Omental fat pad (tissue), 4 donors: ENCODE results near the gene VWC2L. TPM values are rescaled to one million over a fixed set of nuclear protein-coding genes. Genes with fewer than 3 reads are reported as not detected.

ENCODE experiments used
- ATAC-seq: fragments of 150-250 bp; one replicate; pipeline ENCODE4 v1.9.1; 2016; ENCODE audit warnings: mild to moderate bottlenecking, moderate library complexity; ENCODE audit not compliant: low FRiP score
- DNase-seq: peaks from one replicate; pipeline ENCODE4 v3.0.0-alpha.2; 2019; ENCODE audit warnings: low spot score
- total RNA-seq, 4 donors: library from RNA; depleted of rRNA; stranded (reverse); fragments of >200 nt; gene quantifications; one replicate each; pipeline ENCODE4 v1.1.0, GENCODE V29; 2016
- TF ChIP-seq, protein P1 (sequence below), 3 donors: fragments of 450-650 bp; IDR thresholded peaks; one replicate each; pipeline ENCODE4 v1.5.1; 2016 to 2017; ENCODE audit warnings: antibody characterized with exemption in 3 of 3, mild to moderate bottlenecking in 3 of 3, moderate library complexity in 2 of 3

VWC2L gene
- total RNA-seq, 4 donors from 2014 or later = not detected

DNA sequence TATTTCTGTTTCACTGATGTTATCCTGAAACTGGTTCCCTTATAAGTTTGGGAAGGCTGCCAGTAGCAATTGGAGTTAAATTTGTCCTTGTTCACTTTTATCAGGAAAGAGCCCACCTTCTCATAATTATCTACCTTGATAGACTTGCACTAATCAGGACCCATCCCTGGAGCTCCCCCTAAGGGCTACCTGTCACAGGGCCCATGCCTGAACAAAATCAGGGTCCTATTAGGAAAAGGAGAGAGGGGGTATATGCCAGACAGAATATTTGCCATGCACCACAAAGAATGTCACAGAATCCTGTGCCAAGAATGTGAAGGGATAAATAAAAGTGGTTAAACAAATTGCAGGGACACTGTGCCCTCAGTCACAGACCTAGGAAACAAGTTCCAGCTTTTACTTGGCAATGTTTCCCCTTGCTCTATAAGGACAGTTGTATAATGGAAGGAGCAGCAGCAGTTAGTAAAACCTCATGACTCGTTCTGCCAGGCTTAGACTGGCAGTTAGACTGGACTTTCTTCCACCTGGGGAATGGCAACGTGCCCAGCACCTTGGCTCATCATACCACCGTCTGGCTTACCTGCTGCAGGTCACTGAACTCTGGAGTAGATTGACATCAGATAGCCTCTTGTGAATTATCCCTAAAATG is 32.3 kb upstream of the VWC2L start:
- no peak for DNase-seq
- TF ChIP-seq, protein P1, sequence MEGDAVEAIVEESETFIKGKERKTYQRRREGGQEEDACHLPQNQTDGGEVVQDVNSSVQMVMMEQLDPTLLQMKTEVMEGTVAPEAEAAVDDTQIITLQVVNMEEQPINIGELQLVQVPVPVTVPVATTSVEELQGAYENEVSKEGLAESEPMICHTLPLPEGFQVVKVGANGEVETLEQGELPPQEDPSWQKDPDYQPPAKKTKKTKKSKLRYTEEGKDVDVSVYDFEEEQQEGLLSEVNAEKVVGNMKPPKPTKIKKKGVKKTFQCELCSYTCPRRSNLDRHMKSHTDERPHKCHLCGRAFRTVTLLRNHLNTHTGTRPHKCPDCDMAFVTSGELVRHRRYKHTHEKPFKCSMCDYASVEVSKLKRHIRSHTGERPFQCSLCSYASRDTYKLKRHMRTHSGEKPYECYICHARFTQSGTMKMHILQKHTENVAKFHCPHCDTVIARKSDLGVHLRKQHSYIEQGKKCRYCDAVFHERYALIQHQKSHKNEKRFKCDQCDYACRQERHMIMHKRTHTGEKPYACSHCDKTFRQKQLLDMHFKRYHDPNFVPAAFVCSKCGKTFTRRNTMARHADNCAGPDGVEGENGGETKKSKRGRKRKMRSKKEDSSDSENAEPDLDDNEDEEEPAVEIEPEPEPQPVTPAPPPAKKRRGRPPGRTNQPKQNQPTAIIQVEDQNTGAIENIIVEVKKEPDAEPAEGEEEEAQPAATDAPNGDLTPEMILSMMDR (IDR thresholded peaks at IDR 0.05) = no peak
- no peak for ATAC-seq

DNA sequence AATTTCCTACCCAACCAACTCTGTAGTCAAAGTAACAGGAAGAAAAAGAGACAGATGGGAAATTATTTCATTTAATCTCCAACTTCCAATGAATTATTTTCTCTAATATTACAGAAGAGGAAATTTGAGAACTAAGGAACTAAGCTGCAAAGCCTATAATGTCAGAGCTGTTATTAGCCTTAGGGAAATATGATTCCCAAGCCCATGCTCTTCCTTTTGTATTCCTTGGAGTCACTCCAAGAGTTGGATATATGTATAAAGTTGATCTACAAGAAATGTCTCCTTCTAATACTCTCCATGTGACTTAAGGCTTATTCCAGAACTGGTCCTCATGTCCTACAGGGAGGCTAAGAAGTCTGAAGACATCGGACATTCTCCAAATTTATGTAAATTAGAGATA is 31.6 kb upstream of the VWC2L start:
- no peak for ATAC-seq
- DNase-seq = no peak
- TF ChIP-seq, protein P1 (IDR thresholded peaks at IDR 0.05) = no peak

DNA sequence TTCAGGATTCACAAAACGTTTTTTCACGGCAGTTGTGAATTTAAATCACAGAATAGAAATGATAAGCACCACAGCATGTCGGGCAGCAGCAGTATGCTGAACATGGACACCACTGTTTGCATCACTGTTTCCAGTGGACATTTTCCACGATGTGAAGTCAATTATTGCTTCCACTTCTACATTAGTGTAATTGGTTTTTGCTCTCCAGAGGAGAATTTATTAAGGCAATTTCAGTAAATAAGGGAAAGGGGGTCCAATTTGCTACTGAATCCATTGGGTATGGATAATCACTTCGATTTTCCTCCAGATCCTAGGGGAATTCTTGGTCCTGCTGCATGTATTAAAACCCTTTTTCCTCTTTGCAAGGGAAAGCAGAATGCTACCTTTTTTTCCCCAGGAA is 30.2 kb upstream of the VWC2L start:
- TF ChIP-seq, protein P1 (IDR thresholded peaks at IDR 0.05) = no peak
- ATAC-seq = no peak
- DNase-seq = no peak

DNA sequence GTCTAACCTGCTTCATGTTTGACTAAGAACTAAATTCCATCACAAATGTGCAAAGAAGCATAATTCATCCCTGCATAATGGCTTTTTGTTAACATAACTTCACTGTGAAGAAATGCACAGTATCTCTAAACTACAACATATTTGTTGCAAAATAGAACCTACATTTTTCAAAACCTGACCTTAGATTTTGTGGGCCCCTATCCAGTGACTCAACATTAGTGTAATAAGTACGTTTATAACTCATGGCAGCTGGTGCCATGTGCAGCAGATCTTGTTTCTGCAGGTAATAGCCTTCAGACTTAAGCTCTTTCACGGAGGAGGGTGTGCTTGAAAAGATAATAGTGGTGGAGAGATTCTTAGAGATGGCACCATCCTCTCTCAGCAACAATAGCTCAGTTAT is 28.6 kb upstream of the VWC2L start:
- DNase-seq (no peak), ATAC-seq (no peak)
- TF ChIP-seq, protein P1 (IDR thresholded peaks at IDR 0.05) = no peak

DNA sequence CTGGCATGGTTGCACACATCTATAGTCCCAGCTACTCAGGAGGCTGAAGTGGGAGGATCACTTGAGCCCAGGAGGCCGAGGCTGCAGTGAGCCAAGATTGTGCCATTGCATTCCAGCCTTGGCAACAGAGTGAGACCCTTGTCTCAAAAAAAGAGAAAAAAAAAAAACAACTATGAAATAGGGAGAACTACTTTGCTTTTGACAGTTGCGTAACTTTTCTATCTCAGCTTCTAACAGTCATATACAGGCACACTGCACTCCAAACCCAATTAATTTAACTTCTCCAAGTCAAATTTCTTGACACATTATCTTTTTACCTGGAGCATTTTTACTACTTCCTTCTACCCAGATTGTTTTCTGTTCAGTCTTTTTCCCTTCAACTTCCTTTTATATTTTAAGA is 24.1 kb upstream of the VWC2L start:
- DNase-seq (no peak), ATAC-seq (no peak)
- TF ChIP-seq, protein P1 (IDR thresholded peaks at IDR 0.05) = no peak

DNA sequence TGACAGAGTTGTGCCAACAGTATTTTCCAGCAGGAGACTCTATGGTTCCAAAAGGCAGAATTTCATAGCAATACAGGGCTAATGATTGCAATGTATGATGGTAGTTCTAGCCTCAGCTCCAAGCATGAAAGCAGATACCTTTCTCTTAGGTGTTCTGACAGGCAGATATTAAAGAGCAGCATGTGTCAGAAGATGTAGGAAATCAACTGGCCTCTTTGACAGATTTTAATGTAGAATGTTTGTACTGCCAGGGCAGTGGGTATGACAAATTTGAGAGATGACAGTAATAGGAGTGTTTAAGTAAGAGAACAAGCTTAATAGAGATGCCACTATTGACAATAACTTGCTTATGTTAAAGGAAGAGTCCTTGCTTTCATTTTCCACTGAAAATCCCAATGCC is 21.5 kb upstream of the VWC2L start:
- DNase-seq (no peak), ATAC-seq (no peak)
- TF ChIP-seq, protein P1 (IDR thresholded peaks at IDR 0.05) = no peak

DNA sequence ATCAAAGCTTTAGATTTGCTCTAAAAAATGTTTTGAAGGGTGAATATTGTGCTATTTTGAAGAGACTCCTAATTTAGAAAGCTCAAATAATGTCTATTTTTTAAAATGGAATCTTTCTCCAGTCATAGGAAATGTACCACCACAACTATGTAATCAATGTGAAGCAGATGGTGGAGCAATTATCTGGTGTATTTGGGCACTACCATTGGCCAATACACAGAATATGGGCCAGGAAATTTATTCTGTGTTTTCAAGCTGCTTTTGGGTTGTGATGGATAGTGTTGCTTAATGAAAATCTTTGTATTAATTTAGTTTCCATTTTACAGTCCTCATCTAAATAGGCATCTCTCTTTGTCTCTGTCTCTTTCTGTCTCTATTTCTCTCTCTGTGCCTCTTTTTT is 17.1 kb upstream of the VWC2L start:
- no peak for DNase-seq
- TF ChIP-seq, protein P1 (IDR thresholded peaks at IDR 0.05) = no peak
- ATAC-seq = no peak
